ENCODE results near the gene SYT12.

GRCh38 chr11:66999555-66999954 lies 23.4 kb upstream of the SYT12 start:
- TF ChIP-seq CTCF (IDR thresholded peaks at IDR 0.05; ENCODE audit: low read length) (no peak), EZH2 (IDR thresholded peaks at IDR 0.05; ENCODE audit: borderline replicate concordance, low read length) (no peak)
